ENCODE results near the gene EGFL7. TPM values are rescaled to one million over a fixed set of nuclear protein-coding genes. Genes with fewer than 3 reads are reported as not detected.
A peak's percentile ranks its signal among the peaks of the same experiment; 100 is the strongest.

EGFL7 gene
- total RNA-seq, 5 donors from 2014 or later (not counting 1 experiment from before 2014, with no cell fraction given): 0.43 to 1.9 (median 1.1) TPM

DNA sequence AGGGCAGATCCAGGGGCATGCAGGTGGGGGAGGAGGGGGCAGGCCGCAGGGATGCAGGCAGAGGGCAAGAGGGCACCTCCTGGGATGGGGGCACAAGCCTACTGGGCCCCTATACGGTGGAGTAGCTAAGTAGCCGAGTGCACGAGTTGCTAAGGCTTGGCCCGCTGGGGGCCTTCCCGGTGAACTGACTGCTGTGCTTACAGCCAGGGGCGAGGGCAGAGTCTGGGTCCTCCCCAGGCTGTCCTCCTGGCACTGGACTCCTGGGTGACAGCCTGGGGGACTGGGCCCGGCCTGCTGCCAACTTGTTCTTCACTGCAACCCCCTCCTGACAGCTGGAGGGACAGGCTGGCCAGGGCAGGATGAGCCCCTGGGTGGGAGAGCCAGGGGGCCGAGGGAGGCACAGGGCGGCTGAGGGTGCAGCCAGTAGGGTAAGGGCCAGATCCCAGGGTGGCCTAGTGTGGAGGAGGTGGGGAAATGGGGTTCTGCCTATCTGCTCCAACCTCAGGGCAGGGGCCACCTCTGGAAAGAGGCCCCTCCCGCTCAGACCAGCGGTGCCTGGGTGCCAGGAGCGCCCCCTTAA is 1.7 kb upstream of the EGFL7 start:
- WGBS (ENCODE audit: insufficient coverage): 62% methylated on average over 12 of the region's 13 CpGs
- no peaks in the 10 kb centered on the region for H3K9me3 ChIP-seq
- no peak overlapping the region for H3K27ac ChIP-seq (ENCODE audit: low read length)
- peaks cover 0 to 93% of the 10 kb centered on the region in 2 experiments for H3K27me3 ChIP-seq (replicated peaks in 1 of 2; ENCODE audit: control insufficient read depth in 2 of 2, extremely low read depth in 1 of 2, insufficient read depth in 2 of 2, low read length in 1 of 2)
- H3K27me3 Mint-ChIP-seq: peaks cover 10 to 52% of the 10 kb centered on the region in 2 donors
- peaks cover 17 to 19% (median 18%) of the 10 kb centered on the region in 3 donors for H3K4me1 Mint-ChIP-seq
- no peak overlapping the region for H3K4me3 Mint-ChIP-seq
- no peak for DNase-seq
- peaks cover 3 to 43% of the 10 kb centered on the region in 2 experiments for H3K4me1 ChIP-seq (ENCODE audit: control insufficient read depth in 1 of 2, extremely low read depth in 1 of 2, insufficient read depth in 2 of 2, low read length in 2 of 2)
- no peaks in the 10 kb centered on the region for H3K36me3 ChIP-seq (ENCODE audit: control insufficient read depth in 2 of 2, extremely low read depth in 1 of 2, insufficient read depth in 1 of 2, low read length in 1 of 2)
- H3K4me3 ChIP-seq (ENCODE audit: control insufficient read depth in 1 of 2, extremely low read depth in 1 of 2, low read length in 1 of 2): no peak overlapping the region
- ChIA-PET CTCF (no interaction called here), POLR2A (no interaction called here)
- no peaks in the 10 kb centered on the region for H3K9me3 Mint-ChIP-seq
- H3K36me3 Mint-ChIP-seq: no peaks in the 10 kb centered on the region
- ATAC-seq (replicated peaks in 1 of 4): no peak
- no peak overlapping the region for H3K27ac Mint-ChIP-seq

DNA sequence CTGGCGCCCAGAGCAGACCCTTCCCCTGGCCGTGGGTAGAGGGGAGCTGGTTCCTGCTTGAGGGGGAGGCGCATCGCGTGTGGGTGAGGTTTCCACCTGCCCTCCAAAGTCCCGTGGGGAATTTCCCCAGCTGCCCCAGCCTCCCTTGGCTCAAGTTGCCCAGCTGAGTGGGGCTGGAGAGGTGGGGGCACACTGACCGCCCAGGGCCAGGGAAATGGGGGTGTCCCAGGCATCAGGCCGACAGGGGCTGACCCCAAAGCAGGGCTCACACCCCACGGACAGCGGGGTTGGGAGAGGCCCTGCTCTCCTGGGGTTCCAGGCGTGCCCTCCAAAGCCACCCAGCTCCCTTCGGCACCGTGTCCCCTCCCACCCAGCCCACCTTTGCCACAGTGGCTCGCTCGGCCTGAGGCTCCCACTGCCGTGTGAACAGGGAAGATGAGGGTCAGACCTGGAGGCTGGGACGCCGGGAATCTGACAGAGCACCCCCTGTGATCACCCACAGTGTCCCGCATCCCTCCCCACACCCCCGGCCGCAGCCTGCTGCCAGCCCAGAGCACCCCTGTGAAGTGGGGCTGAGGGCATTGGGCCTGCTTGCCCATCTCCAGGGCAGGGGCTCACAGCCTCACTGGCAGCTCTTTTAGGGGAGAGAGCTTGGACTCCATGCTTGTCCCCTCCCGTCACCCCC is 933 bp upstream of the EGFL7 start:
- no peaks in the 10 kb centered on the region for H3K9me3 ChIP-seq
- no peak overlapping the region for H3K4me3 Mint-ChIP-seq
- H3K27ac Mint-ChIP-seq: no peak overlapping the region
- H3K27ac ChIP-seq (ENCODE audit: low read length): no peak overlapping the region
- H3K4me3 ChIP-seq (ENCODE audit: control insufficient read depth in 1 of 2, extremely low read depth in 1 of 2, low read length in 1 of 2): no peak overlapping the region
- DNase-seq (no peak), ATAC-seq (replicated peaks in 1 of 4) (no peak)
- no peaks in the 10 kb centered on the region for H3K36me3 Mint-ChIP-seq
- ChIA-PET POLR2A (no interaction called here), CTCF (interaction anchor here in 1 of 2 donors (0.5 kb wide), 1 partner anchor 12 kb away, joined by 3 read pairs; no protein-coding TSS in a partner anchor)
- no peaks in the 10 kb centered on the region for H3K9me3 Mint-ChIP-seq
- peaks cover 15 to 17% (median 16%) of the 10 kb centered on the region in 3 donors for H3K4me1 Mint-ChIP-seq
- peaks cover 0 to 91% of the 10 kb centered on the region in 2 experiments for H3K27me3 ChIP-seq (replicated peaks in 1 of 2; ENCODE audit: control insufficient read depth in 2 of 2, extremely low read depth in 1 of 2, insufficient read depth in 2 of 2, low read length in 1 of 2)
- H3K4me1 ChIP-seq (ENCODE audit: control insufficient read depth in 1 of 2, extremely low read depth in 1 of 2, insufficient read depth in 2 of 2, low read length in 2 of 2): peaks cover 3 to 38% of the 10 kb centered on the region in 2 experiments
- WGBS (ENCODE audit: insufficient coverage): 58% methylated on average over 12 of the region's 22 CpGs
- peaks cover 10 to 45% of the 10 kb centered on the region in 2 donors for H3K27me3 Mint-ChIP-seq
- no peaks in the 10 kb centered on the region for H3K36me3 ChIP-seq (ENCODE audit: control insufficient read depth in 2 of 2, extremely low read depth in 1 of 2, insufficient read depth in 1 of 2, low read length in 1 of 2)

DNA sequence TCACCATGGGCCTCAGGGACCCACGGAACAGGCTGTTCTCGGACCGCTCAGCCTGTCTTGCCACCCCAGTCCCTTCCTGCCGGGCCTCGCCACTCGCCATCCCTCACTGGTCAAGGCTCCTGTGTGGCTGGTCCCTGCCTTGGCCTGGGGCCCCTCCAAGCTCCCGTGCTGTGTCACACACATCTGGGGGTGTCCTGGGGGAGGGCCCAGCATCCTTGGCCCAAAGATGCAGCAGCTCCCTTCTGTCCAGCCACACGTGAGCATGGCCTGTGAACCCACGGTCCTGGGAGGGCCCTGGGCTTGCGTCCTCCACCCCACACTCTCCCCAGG is 425 bp upstream of the EGFL7 start:
- POLR2A ChIA-PET: no interaction called here
- Histone ChIP-seq H3K9me3 (no peaks in the 10 kb centered on the region), H3K27ac (ENCODE audit: low read length) (no peak overlapping the region), H3K36me3 (ENCODE audit: control insufficient read depth in 2 of 2, extremely low read depth in 1 of 2, insufficient read depth in 1 of 2, low read length in 1 of 2) (no peaks in the 10 kb centered on the region), H3K4me3 (ENCODE audit: control insufficient read depth in 1 of 2, extremely low read depth in 1 of 2, low read length in 1 of 2) (no peak overlapping the region), H3K4me1 (ENCODE audit: control insufficient read depth in 1 of 2, extremely low read depth in 1 of 2, insufficient read depth in 2 of 2, low read length in 2 of 2) (peaks cover 3 to 33% of the 10 kb centered on the region in 2 experiments), H3K27me3 (replicated peaks in 1 of 2; ENCODE audit: control insufficient read depth in 2 of 2, extremely low read depth in 1 of 2, insufficient read depth in 2 of 2, low read length in 1 of 2) (peaks cover 0 to 91% of the 10 kb centered on the region in 2 experiments)
- CTCF ChIA-PET: interaction anchor here in 1 of 2 donors (0.5 kb wide), 1 partner anchor 13 kb away, joined by 3 read pairs; no protein-coding TSS in a partner anchor
- H3K36me3 Mint-ChIP-seq: no peaks in the 10 kb centered on the region
- H3K27ac Mint-ChIP-seq: no peak overlapping the region
- peaks cover 10 to 40% of the 10 kb centered on the region in 2 donors for H3K27me3 Mint-ChIP-seq
- ATAC-seq (replicated peaks in 1 of 4) (no peak), DNase-seq (no peak)
- WGBS (ENCODE audit: insufficient coverage): 86% methylated on average over 9 of the region's 10 CpGs
- no peak overlapping the region for H3K4me3 Mint-ChIP-seq
- peaks cover 14 to 17% (median 15%) of the 10 kb centered on the region in 3 donors for H3K4me1 Mint-ChIP-seq
- H3K9me3 Mint-ChIP-seq: no peaks in the 10 kb centered on the region

DNA sequence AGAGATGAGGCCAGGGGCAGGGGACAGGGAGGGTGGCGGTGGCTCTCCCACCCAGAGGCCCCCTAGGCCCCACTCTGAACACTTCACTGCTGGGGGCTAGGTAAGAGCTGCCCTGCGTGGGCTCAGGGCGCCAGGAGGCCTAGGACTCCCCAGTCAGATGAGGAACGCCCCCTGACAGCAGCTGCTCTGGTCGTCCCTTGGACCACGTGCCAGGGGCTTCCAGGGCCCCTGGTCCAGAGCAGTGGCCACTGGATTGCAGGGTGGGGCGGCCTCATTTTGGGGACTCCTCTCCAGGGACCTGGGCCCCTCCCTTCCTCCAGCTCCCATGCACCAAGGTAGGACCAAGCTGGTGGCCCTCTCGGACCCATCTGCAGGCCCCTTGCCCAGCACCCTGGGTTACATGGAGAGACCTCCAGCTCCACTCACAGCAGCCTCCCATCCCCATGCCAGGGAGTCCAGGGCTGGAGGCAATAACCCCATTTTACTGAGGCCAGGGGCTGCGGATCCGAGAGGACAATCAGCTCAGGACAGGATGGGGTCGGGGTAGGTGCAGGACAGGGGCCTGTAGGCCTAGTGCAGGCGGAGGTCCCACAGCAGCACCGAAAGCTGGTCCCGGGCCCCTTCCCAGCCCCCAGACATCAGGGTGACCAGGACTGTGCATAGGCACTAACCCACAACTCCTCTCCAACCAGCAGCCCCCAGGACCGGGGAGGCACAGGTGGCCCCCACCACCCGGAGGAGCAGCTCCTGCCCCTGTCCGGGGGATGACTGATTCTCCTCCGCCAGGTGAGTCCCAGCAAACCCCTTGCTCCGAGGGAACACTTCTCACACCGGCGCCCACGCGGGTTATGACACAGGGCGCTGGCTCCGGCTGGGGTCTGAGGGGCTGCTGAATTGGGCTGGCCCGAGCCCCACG is 1.5 kb downstream of the EGFL7 start:
- Mint-ChIP-seq H3K4me3 (peak overlapping the region; percentile 70 to 81 (median 71)), H3K36me3 (no peaks in the 10 kb centered on the region), H3K27me3 (peaks cover 0 to 27% of the 10 kb centered on the region in 2 donors), H3K4me1 (peaks cover 3 to 5% (median 5%) of the 10 kb centered on the region in 3 donors), H3K9me3 (no peaks in the 10 kb centered on the region), H3K27ac (no peak overlapping the region)
- DNase-seq: no peak
- no peaks in the 10 kb centered on the region for H3K9me3 ChIP-seq
- peaks cover 0 to 88% of the 10 kb centered on the region in 2 experiments for H3K27me3 ChIP-seq (replicated peaks in 1 of 2; ENCODE audit: control insufficient read depth in 2 of 2, extremely low read depth in 1 of 2, insufficient read depth in 2 of 2, low read length in 1 of 2)
- POLR2A ChIA-PET: no interaction called here
- H3K27ac ChIP-seq (ENCODE audit: low read length): no peak overlapping the region
- WGBS (ENCODE audit: insufficient coverage): 87% methylated on average over 24 of the region's 27 CpGs
- no peak overlapping the region for H3K4me3 ChIP-seq (ENCODE audit: control insufficient read depth in 1 of 2, extremely low read depth in 1 of 2, low read length in 1 of 2)
- CTCF ChIA-PET: interaction anchor here in 1 of 2 donors (0.5 kb wide), 1 partner anchor 63 kb away, joined by 4 read pairs; no protein-coding TSS in a partner anchor
- peaks cover 3 to 16% of the 10 kb centered on the region in 2 experiments for H3K4me1 ChIP-seq (ENCODE audit: control insufficient read depth in 1 of 2, extremely low read depth in 1 of 2, insufficient read depth in 2 of 2, low read length in 2 of 2)
- no peak for ATAC-seq (replicated peaks in 1 of 4)
- H3K36me3 ChIP-seq (ENCODE audit: control insufficient read depth in 2 of 2, extremely low read depth in 1 of 2, insufficient read depth in 1 of 2, low read length in 1 of 2): no peaks in the 10 kb centered on the region

DNA sequence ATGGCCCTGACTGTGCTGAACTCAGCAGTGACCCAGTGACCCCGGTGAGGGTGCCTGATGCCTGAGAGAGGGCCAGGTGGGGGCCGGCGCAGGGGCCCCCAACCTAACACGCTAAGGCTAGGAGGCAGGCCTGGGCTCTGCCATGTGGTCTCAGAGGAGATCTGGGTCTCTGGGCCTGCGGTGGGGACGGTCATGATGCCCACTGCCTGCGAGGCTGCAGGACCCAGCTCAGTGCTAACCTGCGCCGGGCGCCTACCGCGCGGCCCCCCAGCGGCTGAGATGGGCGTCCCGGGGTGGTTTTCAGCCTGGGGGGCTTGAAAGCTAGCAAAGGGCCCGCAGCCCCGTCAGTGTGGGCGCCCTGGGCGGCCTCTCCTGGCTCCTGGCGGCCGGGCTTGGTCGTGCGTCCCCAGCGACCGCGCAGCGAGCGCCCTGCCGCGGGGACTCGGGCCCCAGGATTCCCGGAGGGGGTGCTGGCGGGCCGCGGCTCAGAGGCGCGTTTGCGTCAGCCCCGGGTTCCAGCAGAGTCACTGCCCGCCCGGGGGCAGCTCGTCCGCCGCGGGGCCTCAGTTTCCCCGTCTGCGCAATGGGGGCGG is 2.5 kb downstream of the EGFL7 start:
- POLR2A ChIA-PET: no interaction called here
- 8% methylated on average over 48 of the region's 49 CpGs for WGBS (ENCODE audit: insufficient coverage)
- H3K9me3 ChIP-seq: no peaks in the 10 kb centered on the region
- peaks cover 0 to 9% of the 10 kb centered on the region in 2 experiments for H3K4me1 ChIP-seq (ENCODE audit: control insufficient read depth in 1 of 2, extremely low read depth in 1 of 2, insufficient read depth in 2 of 2, low read length in 2 of 2)
- H3K27ac Mint-ChIP-seq: no peak overlapping the region
- H3K36me3 ChIP-seq (ENCODE audit: control insufficient read depth in 2 of 2, extremely low read depth in 1 of 2, insufficient read depth in 1 of 2, low read length in 1 of 2): no peaks in the 10 kb centered on the region
- no peaks in the 10 kb centered on the region for H3K9me3 Mint-ChIP-seq
- peak overlapping the region in 1 of 2 donors; percentile 33 for H3K4me3 ChIP-seq (ENCODE audit: control insufficient read depth in 1 of 2, extremely low read depth in 1 of 2, low read length in 1 of 2)
- CTCF ChIA-PET: no interaction called here
- ATAC-seq (replicated peaks in 1 of 4): peak; percentile 37 to 48 (median 42)
- peak in 2 of 35 experiments; percentile 24 to 36 for DNase-seq
- H3K27ac ChIP-seq (ENCODE audit: low read length): no peak overlapping the region
- H3K27me3 ChIP-seq (replicated peaks in 1 of 2; ENCODE audit: control insufficient read depth in 2 of 2, extremely low read depth in 1 of 2, insufficient read depth in 2 of 2, low read length in 1 of 2): peaks cover 0 to 88% of the 10 kb centered on the region in 2 experiments
- H3K4me1 Mint-ChIP-seq: peaks cover 3 to 5% (median 5%) of the 10 kb centered on the region in 3 donors
- no peaks in the 10 kb centered on the region for H3K36me3 Mint-ChIP-seq
- H3K4me3 Mint-ChIP-seq: peak overlapping the region; percentile 70 to 81 (median 71)
- peaks cover 0 to 24% of the 10 kb centered on the region in 2 donors for H3K27me3 Mint-ChIP-seq

Data from T-cell (primary cell).